ENCODE measurements around the gene STXBP4. TPM values are rescaled to one million over a fixed set of nuclear protein-coding genes. Genes with fewer than 3 reads are reported as not detected.

STXBP4 gene
- total RNA-seq, 1 experiment from 2014 or later: 19.5 TPM

- no peak for DNase-seq (ENCODE audit: low read depth)
These were observed 3.3 kb downstream of the STXBP4 start for GRCh38 chr17:54971901-54972300.

- no peak for DNase-seq (ENCODE audit: low read depth)
These were observed 4.0 kb downstream of the STXBP4 start for GRCh38 chr17:54972406-54973138.

- no peak for DNase-seq (ENCODE audit: low read depth)
These were observed 6.2 kb downstream of the STXBP4 start for GRCh38 chr17:54974759-54975158.

- no peak for DNase-seq (ENCODE audit: low read depth)
These were observed 7.8 kb downstream of the STXBP4 start for GRCh38 chr17:54976316-54976715.

- DNase-seq (ENCODE audit: low read depth): no peak
These were observed 9.2 kb downstream of the STXBP4 start for GRCh38 chr17:54977744-54978143.

GRCh38 chr17:54979657-54980056 lies 11.1 kb downstream of the STXBP4 start:
- no peak for DNase-seq (ENCODE audit: low read depth)

- DNase-seq (ENCODE audit: low read depth): no peak
These were observed 11.8 kb downstream of the STXBP4 start for GRCh38 chr17:54980375-54980774.

DNA sequence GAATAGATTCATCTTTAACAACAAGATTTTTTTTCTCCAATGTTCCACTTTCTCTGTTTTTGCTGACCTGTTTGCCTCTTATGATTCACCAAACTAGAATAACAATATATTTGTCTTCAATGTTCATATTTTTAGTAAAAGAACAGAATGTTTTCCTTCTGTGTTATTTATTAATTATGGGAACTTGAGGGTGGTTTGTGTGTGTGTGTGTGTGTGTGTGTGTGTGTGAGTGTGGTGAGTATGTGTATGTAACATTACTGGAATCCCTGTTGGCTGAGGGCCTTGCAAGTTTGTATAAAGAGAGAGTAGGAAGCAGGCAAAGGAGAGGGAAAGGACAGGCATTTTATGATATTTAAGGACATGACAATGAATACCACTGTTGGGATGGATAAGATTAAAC lies 13.8 kb downstream of the STXBP4 start:
- no peak for DNase-seq (ENCODE audit: low read depth)

DNA sequence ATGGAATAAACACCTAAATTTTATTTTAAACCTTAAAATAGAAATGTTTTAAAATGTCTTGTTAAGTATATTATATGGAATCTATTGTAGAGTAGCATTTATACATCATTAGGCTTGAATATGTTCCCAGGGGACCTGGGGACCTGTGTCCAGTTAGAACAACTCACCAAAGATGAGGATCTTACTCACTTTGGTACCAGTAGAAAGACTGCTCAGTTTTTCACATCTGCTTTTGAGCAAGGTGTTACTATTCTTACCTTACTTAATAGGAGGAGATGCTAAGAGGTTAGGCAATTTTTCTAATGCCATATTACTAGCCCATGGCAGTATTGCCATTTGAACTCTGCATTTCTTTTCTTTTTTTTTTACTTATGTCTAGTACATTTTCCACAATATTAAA lies 14.7 kb downstream of the STXBP4 start:
- no peak for DNase-seq (ENCODE audit: low read depth)

GRCh38 chr17:54985476-54985875 lies 16.9 kb downstream of the STXBP4 start:
- no peak for DNase-seq (ENCODE audit: low read depth)

DNA sequence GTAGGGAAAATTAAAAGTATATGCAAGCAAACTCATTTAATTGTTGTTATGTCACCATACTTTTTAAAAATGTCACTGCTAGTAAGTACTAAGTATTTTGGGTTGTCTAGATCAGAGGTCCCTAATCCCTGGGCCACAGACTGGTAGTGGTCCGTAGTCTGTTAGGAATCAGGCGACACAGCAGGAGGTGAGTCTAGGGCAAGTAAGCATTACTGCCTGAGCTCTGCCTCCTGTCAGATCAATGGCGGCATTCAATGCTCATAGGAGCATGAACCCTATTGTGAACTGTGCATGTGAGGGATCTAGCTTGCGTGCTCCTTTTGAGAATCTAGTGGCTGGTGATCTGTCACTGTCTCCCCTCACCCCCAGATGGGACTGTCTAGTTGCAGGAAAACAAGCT lies 21.6 kb downstream of the STXBP4 start:
- DNase-seq (ENCODE audit: low read depth): no peak

DNA sequence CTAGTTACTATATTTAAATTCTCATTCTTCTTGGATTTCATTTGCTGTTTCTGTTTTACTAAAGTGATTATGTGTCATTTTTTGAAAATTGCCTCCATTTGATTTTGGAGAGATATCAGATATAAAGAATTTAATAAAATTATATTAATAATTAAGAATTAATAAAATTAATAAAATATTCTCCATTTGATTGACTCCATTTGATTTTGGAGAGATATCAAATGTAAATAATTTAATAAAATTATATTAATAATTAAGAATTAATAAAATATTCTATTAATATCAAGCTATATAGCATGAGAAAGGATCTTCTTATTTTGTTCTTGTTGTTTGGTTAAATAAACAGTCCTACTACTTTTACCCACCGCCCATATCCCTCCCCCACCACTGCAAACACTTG lies 23.0 kb downstream of the STXBP4 start:
- no peak for DNase-seq (ENCODE audit: low read depth)

GRCh38 chr17:54992797-54993639 lies 24.5 kb downstream of the STXBP4 start:
- DNase-seq (ENCODE audit: low read depth): peak; percentile 14

DNA sequence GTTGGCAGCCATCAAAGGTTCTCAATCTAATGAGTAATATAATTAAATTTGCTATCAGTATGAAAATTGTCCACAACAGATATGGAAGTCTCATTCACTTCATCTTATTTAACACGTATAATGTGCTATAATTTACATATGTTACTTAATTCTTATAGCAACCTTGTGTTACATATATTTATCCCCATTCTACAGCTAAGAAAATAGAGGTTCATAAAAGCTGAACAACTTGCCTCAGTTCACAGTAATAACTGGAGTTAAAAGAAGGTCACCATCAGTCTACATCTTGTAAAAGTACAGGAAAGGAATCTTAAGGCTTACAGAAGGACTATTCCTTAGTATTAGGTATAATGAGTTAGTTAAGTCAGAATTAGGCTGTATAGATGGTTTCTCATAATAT lies 27.9 kb downstream of the STXBP4 start:
- DNase-seq (ENCODE audit: low read depth): no peak

- DNase-seq (ENCODE audit: low read depth): no peak
These were observed 33.9 kb downstream of the STXBP4 start for GRCh38 chr17:55002458-55002857.

DNA sequence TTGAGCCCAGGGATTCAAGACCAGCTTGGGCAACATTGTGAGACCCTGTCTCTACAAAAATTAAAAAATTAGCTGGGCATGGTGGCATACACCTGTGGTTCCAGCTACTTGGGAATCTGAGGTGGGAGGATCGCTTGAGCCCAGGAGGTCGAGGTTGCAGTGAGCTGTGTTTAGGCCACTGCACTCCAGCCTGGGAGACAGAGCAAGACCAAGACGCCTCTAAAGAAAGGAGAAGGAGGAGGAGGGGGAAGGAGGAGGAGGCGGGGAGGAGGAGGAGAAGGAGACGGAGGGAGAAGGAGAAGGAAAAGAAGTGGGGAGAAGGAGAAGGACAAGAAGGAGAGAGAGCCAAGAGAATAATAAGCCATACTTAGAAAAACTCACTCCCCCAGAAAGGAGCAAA lies 35.9 kb downstream of the STXBP4 start:
- no peak for DNase-seq (ENCODE audit: low read depth)

DNA sequence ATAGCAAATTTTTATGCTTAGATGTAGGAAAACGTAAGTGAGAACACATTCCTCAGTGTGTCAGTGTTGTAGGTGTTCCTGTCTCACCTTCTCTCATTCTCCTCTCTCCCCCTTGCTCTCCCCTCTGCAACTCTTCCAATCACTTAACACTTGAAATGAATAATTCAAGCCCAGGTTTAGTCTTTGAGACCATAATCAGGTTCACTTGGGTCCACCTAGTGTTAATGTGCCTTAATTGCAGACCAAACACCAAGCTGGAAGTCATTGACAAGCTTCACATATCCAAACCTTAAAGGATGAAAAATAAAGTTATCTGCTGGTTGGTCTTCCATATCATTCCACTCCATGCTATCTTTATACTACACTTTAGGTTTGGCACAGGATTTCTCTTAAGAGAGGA lies 37.0 kb downstream of the STXBP4 start:
- DNase-seq (ENCODE audit: low read depth): no peak

GRCh38 chr17:55023626-55024025 lies 55.1 kb downstream of the STXBP4 start:
- DNase-seq (ENCODE audit: low read depth): no peak

- no peak for DNase-seq (ENCODE audit: low read depth)
These were observed 69.3 kb downstream of the STXBP4 start for GRCh38 chr17:55037828-55038227.

DNA sequence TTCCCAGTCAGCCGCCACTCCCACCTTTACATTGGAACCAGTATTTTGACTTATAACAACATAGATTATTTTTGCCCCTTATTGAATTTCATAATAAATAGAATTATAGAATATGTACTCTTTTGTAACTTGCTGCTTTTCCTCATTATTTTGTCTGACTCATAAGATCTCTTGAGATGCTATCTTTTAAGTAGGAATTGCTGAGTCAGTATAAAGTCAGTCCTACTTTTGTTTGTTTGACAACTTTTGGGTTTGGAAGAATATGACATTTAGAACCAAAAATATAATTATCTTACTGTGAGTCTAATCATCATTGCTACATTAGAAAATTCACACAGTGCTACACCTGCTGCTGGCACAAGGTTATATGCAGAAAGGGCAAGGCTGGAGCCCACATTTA lies 69.7 kb downstream of the STXBP4 start:
- no peak for DNase-seq (ENCODE audit: low read depth)

DNA sequence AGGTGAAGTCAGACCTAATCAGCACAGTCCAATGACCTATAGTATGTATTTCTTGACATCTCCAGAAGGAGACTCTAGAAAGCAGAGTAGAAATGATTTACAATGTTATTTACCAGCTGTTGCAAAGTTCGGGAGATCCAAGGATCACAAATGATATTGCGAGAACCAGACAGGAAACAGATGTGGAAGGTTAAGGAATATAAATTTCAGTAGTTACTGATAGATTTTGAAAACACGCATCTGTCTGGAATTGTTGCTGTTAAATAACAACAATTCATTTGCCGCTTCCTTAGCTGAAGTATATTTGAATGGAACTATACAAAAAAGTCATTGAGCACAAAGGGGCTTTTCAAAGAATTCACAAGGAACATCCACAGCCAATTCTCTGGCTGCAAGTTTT lies 72.0 kb downstream of the STXBP4 start:
- DNase-seq (ENCODE audit: low read depth): no peak

DNA sequence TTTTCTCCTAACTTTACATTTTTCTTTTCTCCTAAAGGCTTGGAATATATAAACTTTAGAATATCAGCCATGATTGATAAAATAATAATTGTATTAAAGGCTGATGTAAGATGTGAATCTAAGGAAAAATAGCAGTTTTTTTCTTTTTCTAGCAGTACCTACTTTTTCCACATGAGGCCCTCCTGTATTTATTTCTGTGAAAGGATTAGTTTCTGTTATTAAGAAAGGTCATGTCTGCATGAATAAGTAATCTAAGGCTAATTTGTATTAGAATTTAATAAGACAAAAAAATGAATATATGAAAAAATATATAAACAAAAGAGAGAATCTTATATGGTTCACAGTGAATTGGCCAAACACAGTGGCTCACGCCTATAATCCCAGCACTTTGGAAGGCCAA lies 85.3 kb downstream of the STXBP4 start:
- no peak for DNase-seq (ENCODE audit: low read depth)

DNA sequence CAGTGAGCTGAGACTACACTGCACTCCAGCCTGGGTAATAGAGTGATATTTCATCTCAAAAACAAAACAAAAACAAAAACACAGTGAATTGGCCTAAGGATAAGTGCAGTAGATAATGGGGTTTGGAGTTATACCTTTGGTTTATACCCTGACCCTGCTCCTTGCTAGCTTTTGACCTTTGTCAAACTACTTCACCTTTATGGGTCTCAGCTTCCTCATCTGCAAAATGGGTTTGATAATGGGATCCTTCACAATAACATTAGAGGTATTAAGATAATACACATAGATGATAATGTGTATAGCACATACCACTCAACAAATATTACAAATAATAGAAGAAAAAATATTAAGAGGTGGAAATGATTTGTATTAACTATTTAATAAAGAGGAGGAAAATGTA lies 85.9 kb downstream of the STXBP4 start:
- DNase-seq (ENCODE audit: low read depth): no peak
